Endothelial cell of umbilical vein (primary cell): Measurements from ENCODE around the gene PDE8B.

Experiments used
- CTCF ChIP-seq, 2 donors: IDR thresholded peaks; 1 replicate in 1 of 2; 2 replicates in 1 of 2; pipeline ENCODE4 v1.5.1; 2011; ENCODE audit warnings: low read length in 2 of 2, mild to moderate bottlenecking in 2 of 2, moderate library complexity in 2 of 2, control low read depth in 1 of 2, inconsistent platforms in 1 of 2, low read depth in 1 of 2; ENCODE audit not compliant: insufficient read depth in 1 of 2; ENCODE audit errors: extremely low read depth in 1 of 2
- POLR2A ChIP-seq: IDR thresholded peaks from 2 replicates; pipeline ENCODE4 v1.6.1; 2012; ENCODE audit warnings: low read depth, mild to moderate bottlenecking, control low read depth, low read length

DNA sequence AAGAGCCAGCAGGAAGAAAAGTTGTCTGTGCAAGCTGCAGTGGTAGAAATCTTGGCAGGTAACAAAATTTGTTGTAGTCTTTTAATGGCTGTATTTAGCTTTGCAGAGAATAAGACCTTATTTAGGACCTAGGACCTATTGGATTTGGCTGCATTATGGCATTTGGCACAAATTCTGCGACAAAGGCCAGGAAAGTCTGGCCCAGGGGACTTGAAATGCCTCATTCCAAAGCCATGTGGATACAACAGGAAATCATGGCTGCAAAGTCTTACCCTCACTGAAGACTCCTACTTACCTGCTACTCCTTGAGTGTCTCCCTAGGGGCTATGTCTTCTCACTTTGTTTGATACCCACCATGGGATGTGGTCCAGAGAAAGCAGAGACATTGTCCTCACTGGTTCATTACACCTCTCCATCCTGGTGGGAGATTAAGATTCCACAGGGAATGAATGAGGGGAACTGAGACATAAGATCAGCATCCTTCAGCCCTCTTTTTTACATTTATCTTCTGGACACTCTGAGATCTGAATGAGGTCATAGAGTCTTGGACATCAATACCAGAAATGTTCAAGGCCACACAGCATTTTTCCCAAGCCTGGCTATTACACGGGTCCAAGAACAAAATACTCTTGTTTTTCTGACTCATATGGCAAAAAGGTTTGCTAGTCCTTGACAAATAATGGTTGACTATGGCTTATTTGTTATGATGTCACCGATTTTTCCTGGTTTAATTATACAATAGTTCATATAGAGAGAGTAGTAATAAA is 119.4 kb downstream of the PDE8B start:
- no peak for TF ChIP-seq CTCF (IDR thresholded peaks at IDR 0.05; ENCODE audit: extremely low read depth in 1 of 2, insufficient read depth in 1 of 2, low read depth in 1 of 2, low read length in 2 of 2)
- no peak for TF ChIP-seq POLR2A
